Activated CD4-positive, alpha-beta T cell treated with anti-CD3 and anti-CD28 coated beads, Interleukin-2, amount 50 U/mL, for 4 hours (primary cell): ENCODE data around the gene PRR5L.
A peak's percentile ranks its signal among the peaks of the same experiment; 100 is the strongest.

ENCODE experiments used
- DNase-seq, 2 experiments: peaks; one replicate each; pipeline ENCODE4 v3.0.0-alpha.2; 2020

PRR5L gene

GRCh38 chr11:36328966-36329673, 33.0 kb downstream of the PRR5L start:
- DNase-seq: no peak

- DNase-seq: no peak
Observed at GRCh38 chr11:36330411-36330810, 34.3 kb downstream of the PRR5L start.

GRCh38 chr11:36333468-36333867, 37.4 kb downstream of the PRR5L start:
- DNase-seq: no peak

- no peak for DNase-seq
Observed at GRCh38 chr11:36333897-36334296, 37.8 kb downstream of the PRR5L start.

DNA sequence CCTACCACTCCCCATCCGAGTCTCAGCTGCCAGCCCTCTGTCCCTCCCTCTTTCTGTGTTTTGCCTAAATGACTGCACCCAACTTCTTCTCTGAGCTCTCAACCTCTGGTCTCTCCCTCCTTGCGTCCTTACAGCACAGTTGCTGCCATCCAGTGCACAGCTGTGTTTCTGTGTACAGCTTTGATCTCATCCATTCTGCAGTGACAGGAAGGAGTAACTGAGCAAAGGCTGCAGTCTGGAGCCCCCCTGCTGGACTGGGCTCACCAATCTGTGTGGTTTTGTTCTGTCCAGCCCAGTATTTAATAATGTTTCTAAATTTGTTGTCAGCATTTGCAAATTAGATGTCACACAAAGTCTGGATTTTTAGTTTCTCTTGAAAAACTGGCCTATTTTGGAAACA, 43.8 kb downstream of the PRR5L start:
- no peak for DNase-seq

GRCh38 chr11:36340897-36341296, 44.8 kb downstream of the PRR5L start:
- no peak for DNase-seq

GRCh38 chr11:36341915-36342314, 45.8 kb downstream of the PRR5L start:
- no peak for DNase-seq

- no peak for DNase-seq
Observed at GRCh38 chr11:36342327-36342726, 46.2 kb downstream of the PRR5L start.

DNA sequence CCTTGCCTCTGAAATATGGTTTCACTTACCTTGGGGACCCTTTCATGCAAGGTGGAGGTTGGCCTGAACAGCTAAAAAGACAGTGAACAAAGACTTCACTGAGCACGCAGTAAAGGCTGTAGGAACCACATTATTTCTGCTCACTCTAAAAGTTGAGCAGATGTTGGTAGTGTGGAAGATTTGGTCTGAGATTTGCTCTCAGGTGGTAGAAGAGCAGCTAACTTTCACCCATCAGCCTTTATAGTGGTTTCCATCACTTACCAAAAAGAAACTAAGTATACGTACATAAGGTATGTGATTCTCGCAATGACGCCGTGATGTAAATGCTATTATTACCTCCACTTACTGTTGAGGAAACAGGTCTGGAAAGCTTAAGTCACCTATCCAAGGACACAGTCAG, 47.3 kb downstream of the PRR5L start:
- DNase-seq: no peak

- no peak for DNase-seq
Observed at GRCh38 chr11:36345084-36345511, 49.0 kb downstream of the PRR5L start.

GRCh38 chr11:36345535-36346141, 49.5 kb downstream of the PRR5L start:
- no peak for DNase-seq

DNA sequence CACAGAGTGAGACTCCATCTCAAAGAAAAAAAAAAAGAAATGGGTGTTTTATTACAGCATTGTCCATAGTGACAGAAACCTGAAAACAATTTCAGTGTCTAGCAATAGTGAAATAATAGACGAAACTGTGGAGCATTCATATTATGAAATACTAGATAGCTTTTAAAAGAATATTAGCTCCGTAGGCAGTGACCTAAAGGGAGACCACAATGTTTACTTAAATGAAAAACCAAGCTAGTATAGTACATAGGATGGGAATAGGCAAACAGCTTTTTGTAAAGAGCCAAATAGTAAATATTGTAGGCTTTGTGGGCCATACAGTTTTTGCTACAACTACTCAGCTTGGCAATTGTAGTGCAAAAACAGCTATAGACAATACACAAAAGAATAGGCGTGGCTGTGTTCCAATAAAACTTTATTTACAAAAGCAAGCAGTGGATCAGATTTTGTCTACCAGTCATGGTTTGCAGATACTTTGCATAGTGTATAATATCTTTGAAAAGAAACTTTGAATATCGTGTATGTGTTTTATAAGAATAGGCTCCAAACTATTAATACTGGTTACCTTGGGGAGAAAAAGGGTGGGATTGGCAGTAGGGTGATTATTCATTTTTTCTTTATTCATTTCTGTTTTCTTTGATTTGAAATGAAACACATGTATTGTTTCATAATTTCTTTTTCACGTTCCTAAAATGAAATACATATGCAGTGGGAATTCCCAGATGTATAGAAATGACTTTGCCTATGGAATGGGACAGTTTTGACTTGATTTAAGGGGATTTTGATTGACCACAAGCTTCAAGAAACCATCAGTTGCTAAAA, 50.7 kb downstream of the PRR5L start:
- no peak for DNase-seq

- no peak for DNase-seq
Observed at GRCh38 chr11:36347384-36347906, 51.4 kb downstream of the PRR5L start.

DNA sequence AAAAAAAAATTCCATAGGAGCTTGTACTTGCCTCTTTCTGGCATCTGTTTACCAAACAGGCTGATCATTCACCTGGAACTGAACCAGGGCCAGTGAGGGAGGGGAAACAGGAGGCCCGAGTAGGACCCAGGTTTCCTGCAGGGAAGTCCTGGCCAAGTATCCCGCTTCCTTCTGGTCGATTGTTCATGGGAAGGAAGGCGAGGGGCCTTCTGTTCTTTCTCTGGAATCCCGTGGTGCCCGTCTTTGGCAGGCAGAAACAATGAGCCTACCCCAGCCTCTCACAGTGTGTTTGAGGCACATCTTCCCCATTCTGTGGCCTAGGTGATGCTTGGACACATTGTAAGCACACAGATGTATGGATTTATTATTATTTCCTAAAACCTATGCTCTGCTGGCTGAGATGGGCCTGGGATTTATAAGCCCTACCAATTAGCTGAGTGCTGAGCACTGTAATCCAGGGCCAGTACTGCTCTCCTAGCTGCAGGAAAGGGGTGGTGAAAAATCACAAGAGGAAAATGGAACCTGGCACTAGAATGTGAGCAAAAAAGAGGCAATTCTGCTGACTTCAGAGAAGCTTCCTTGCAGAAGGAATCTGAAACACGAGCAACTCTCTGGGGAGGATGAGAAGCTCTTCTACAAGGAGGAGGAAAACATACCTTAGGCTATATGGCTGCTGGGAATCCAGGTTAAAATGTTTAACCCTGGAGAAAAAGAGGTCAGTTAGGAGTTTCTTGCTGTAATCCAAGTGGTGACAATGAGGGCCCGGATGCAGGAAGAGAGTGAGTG, 53.5 kb downstream of the PRR5L start:
- no peak for DNase-seq

GRCh38 chr11:36350137-36350513, 54.0 kb downstream of the PRR5L start:
- peak in 1 of 2 experiments; percentile 11 for DNase-seq

- peak; percentile 24 to 29 for DNase-seq
Observed at GRCh38 chr11:36352922-36353321, 56.8 kb downstream of the PRR5L start.

DNA sequence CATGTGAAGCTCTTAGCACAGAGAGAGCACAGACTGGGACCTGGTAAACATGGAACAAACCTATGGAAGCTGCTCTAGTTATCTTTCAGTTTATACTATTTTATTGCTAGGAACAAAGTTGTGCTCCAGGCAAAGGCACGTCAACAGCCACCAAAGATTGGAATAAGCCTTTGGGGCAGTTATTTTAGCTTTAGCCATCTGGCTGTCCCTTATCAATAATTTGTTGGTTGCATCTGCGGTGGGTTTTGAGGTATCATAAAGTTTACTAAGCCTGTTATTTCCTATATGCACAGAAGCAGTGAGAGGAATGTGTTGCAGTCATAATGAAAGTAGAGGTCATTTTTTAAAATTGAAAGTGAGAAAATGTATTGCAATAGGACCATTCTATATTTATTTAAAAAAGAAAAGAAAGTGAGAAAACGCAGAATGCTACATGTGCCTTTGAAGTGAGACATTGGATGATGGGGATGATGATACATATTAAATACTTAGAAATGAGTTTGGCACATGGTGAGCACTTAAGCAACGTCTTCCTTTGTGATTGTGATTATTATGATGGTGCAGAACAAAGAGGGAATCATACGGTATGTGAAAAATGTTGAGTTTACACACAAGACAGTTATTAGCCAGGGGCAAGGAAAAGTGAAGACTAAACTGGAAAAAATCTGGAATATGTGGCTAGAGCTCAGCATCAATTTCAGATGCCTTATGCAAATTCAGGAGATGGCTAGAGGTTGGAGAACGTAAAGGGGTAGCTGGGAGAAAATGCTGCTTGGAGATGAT, 58.3 kb downstream of the PRR5L start:
- no peak for DNase-seq

GRCh38 chr11:36356201-36356600, 60.1 kb downstream of the PRR5L start:
- no peak for DNase-seq

DNA sequence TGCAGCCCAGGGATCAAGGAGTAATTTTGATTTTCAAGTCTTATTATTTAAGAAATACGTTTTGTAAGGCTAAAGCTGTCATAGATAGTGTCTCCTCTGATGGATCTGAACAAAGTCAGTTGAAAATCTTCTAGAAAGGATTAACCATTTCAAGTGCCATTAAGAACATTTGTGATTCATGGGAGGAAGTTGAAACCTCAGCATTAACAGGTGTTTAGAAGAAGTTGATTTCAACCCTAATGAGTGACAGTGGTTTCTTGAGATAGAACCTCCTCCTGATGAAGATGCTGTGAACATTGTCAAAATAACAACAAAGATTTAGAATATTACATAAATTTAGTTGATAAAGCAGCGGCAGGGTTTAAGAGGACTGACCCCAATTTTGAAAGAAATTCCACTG, 61.7 kb downstream of the PRR5L start:
- no peak for DNase-seq

GRCh38 chr11:36358436-36358835, 62.3 kb downstream of the PRR5L start:
- no peak for DNase-seq

GRCh38 chr11:36360318-36360717, 64.2 kb downstream of the PRR5L start:
- DNase-seq: no peak

GRCh38 chr11:36360826-36361415, 64.8 kb downstream of the PRR5L start:
- no peak for DNase-seq
